AG04449 (cell line): ENCODE results near the gene RALGPS1.

ENCODE experiments used
- CTCF ChIA-PET: fragments of 350-600 bp; formaldehyde crosslinking; extraction: SDS; loops from one replicate; lab custom pipeline; 2021; ENCODE audit warnings: antibody characterized with exemption; lab: Yijun Ruan, JAX
- POLR2A ChIA-PET: fragments of 400-600, 350-600 bp; formaldehyde crosslinking; extraction: SDS; loops from one replicate; lab custom pipeline; 2020; ENCODE audit warnings: antibody characterized with exemption, inconsistent platforms; lab: Yijun Ruan, JAX
- DNase-seq: peaks from one replicate; pipeline ENCODE4 v3.0.0-alpha.2; 2010; ENCODE audit warnings: low read depth, low spot score
- H3K4me3 ChIP-seq: 2 replicates; pipeline ENCODE4 v1.5.1; 2011; ENCODE audit warnings: low read depth, mild to moderate bottlenecking, control low read depth, low read length
- TF ChIP-seq, protein P1 (sequence below): IDR thresholded peaks from one replicate; pipeline ENCODE4 v1.5.1; 2011; ENCODE audit warnings: mild to moderate bottlenecking, moderate library complexity, low read length, control low read depth, inconsistent platforms; ENCODE audit not compliant: insufficient read depth; ENCODE audit errors: missing control alignments

The RALGPS1 gene

DNA sequence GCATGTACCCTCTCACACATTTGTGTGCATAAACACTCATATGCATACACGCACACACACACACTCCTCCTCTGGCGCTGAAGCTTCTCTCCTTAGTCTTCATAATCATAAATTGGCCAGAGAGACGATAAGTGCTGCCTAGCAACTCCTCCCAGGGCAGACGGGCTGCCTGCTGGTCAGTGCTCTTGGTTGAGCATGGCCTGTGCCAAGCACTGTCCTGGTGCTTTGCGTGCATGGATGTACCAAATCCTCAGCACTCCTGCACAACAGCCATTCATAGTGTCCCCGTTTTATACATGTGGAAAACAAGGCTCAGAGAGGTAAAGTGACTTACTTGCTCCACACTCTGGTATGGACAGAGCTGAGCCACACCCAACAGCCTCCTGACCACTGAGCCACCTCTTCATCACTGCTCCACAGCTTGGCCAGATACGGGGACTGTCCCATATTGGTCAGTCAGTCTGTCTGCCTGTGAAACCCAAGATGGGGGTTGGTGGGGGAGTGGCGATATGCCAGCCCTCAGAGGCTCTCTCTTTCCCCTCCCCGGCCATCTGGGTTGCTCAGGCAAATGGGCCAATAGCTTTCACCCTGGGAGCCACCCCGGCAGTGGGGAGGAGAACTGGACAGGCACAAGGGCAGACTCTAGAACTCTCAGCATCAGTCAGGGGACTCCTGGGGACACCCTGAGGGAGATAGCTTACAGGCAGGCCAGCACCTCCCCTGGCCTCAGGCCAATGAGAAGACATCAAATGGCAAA lies 285.7 kb downstream of the RALGPS1 start:
- DNase-seq = no peak
- no peak overlapping the region for H3K4me3 ChIP-seq
- POLR2A ChIA-PET = interaction anchor here (0.6 kb wide), 1 partner anchor 197 kb away, joined by 5 read pairs; no protein-coding TSS in a partner anchor
- TF ChIP-seq, protein P1, sequence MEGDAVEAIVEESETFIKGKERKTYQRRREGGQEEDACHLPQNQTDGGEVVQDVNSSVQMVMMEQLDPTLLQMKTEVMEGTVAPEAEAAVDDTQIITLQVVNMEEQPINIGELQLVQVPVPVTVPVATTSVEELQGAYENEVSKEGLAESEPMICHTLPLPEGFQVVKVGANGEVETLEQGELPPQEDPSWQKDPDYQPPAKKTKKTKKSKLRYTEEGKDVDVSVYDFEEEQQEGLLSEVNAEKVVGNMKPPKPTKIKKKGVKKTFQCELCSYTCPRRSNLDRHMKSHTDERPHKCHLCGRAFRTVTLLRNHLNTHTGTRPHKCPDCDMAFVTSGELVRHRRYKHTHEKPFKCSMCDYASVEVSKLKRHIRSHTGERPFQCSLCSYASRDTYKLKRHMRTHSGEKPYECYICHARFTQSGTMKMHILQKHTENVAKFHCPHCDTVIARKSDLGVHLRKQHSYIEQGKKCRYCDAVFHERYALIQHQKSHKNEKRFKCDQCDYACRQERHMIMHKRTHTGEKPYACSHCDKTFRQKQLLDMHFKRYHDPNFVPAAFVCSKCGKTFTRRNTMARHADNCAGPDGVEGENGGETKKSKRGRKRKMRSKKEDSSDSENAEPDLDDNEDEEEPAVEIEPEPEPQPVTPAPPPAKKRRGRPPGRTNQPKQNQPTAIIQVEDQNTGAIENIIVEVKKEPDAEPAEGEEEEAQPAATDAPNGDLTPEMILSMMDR = no peak
- CTCF ChIA-PET = interaction anchor here (0.6 to 21.4 kb wide), 25 partner anchors 8 to 418 kb away, joined by 3 to 513 read pairs (median 4); partner anchors contain the start of genes ANGPTL2 and RALGPS1

DNA sequence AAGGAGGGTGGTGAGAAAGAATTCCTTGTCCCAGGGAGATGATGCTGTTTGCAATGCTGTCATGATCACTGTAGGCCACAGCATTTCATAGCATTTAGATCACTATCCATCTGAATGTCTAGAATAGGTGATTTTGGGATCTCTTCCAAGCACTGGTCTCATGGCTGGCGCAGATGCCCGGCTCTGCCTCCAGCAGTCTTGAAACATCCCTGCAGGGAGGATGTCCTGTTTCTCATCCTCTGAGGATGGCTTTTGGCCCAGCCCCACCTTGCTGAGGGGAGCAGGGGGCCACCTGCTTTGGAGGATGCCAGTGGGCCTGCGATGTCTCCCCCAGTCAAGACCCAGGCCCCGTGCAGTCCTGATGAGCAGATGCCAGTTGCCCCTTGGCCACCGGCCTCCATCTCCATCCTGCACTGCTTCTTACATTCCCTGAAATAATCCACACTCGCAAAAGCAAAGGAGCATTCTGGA lies 286.5 kb downstream of the RALGPS1 start:
- no peak for DNase-seq
- TF ChIP-seq, protein P1 = no peak
- POLR2A ChIA-PET = interaction anchor here (1.0 kb wide), 1 partner anchor 287 kb away, joined by 3 read pairs; the partner anchor contains the start of gene RALGPS1
- H3K4me3 ChIP-seq = no peak overlapping the region
- CTCF ChIA-PET = interaction anchor here (1.0 to 21.4 kb wide), 15 partner anchors 12 to 719 kb away, joined by 3 to 513 read pairs (median 4); partner anchors contain the start of genes ANGPTL2 and RALGPS1

DNA sequence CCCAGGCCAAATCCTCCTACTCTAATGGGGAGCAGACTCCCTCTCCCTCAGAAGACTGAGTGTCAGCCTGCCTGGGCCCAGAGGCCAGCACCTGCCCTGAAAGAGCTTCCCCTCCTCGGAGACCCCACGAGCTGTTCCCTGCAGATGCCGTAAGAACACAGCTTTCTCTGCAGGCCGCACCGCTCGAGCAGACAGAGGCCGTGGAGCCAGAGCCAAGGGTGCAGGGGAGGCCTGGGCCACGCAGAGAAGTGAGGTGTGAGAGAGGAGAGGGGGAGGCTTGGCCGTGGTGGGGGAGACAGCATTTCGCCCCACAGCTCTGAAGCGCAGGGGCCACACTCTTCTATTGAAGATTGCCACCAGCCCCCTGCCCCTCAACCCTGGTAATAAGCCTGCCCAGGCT lies 287.1 kb downstream of the RALGPS1 start:
- no peak for DNase-seq
- POLR2A ChIA-PET = interaction anchor here (1.0 kb wide), 1 partner anchor 287 kb away, joined by 3 read pairs; the partner anchor contains the start of gene RALGPS1
- CTCF ChIA-PET = interaction anchor here (0.6 to 21.4 kb wide), 9 partner anchors 11 to 719 kb away, joined by 3 to 513 read pairs (median 20); partner anchors contain the start of gene ANGPTL2
- TF ChIP-seq, protein P1 = no peak
- H3K4me3 ChIP-seq = no peak overlapping the region

DNA sequence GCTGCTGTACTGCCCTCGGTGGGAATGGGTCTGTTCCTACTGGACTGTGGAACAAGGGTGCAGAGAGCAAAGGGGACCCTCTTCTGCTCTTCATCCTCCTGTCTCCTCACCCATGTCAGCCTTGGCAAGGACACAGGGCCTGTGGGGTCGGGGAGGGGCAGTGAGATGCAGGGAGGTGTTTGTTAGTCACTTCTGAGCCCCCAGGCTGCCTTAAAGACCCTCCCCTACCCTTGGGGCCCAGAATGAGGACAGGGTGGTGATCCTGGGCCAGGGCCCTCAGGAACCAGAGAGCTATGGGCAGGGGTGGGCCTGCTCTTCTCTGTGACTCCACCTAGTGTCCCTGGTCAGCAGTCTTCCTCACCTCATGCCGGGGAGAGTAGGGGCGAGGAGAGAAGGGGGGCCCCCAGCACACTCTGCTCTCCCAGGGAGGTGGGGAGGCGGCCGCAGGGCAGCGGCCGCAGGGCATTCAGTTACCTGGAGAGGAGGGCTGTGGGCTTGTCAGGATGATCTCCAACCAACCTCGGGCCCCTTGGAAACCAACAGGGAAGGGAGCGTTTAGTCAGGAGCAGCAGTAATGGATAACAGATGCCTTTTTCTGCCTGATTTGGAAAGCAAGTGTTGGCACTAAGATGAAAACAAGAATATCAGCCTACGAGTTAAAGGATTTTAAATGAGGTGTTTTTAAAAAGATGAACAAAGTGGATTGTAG lies 288.0 kb downstream of the RALGPS1 start:
- TF ChIP-seq, protein P1 = no peak
- H3K4me3 ChIP-seq = no peak overlapping the region
- no peak for DNase-seq
- POLR2A ChIA-PET = no interaction called here
- CTCF ChIA-PET = interaction anchor here (0.6 to 21.4 kb wide), 5 partner anchors 10 to 262 kb away, joined by 3 to 513 read pairs (median 78); no protein-coding TSS in a partner anchor

DNA sequence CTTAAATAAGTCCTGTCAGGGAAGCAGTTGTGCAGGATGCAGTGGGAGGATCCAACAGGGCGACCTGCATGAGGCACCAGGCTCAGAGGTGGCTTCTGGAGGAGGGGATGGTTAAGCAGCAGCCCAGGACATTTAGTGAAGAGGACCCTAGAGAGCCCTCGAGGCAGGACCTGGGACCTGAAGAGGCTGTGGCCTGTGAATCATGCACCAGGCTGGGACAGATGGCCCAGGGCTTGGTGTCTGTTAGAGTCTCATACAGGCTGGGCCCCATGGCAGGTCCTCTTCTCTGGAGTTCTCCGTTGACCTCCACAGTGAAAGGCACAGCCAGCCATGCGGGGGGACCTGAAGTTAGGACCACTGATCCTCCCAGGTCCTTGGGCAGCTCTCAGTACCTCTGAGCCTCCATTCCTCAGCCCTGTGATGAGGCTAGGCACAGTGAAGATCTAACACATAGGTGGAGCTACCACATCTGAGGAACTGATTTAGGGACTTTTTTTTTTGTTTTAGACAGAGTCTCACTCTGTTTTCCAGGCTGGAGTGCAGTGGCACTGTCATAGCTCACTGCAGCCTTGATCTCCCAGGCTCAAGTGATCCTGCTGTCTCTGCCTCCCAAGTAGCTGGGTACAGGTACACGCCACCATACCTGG lies 289.2 kb downstream of the RALGPS1 start:
- ChIA-PET POLR2A (no interaction called here), CTCF (interaction anchor here (1.4 to 21.4 kb wide), 3 partner anchors 15 to 263 kb away, joined by 3 to 513 read pairs (median 61); no protein-coding TSS in a partner anchor)
- TF ChIP-seq, protein P1 = no peak
- DNase-seq = no peak
- no peak overlapping the region for H3K4me3 ChIP-seq
